ENCODE measurements around the gene TRIM71.

GRCh38 chr3:32815841-32816438 is 1.9 kb upstream of the TRIM71 start:
- TF ChIP-seq, protein P1, sequence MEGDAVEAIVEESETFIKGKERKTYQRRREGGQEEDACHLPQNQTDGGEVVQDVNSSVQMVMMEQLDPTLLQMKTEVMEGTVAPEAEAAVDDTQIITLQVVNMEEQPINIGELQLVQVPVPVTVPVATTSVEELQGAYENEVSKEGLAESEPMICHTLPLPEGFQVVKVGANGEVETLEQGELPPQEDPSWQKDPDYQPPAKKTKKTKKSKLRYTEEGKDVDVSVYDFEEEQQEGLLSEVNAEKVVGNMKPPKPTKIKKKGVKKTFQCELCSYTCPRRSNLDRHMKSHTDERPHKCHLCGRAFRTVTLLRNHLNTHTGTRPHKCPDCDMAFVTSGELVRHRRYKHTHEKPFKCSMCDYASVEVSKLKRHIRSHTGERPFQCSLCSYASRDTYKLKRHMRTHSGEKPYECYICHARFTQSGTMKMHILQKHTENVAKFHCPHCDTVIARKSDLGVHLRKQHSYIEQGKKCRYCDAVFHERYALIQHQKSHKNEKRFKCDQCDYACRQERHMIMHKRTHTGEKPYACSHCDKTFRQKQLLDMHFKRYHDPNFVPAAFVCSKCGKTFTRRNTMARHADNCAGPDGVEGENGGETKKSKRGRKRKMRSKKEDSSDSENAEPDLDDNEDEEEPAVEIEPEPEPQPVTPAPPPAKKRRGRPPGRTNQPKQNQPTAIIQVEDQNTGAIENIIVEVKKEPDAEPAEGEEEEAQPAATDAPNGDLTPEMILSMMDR (IDR thresholded peaks at IDR 0.05) = no peak
- TF ChIP-seq REST (IDR thresholded peaks at IDR 0.05; ENCODE audit: insufficient read depth in 1 of 2, low read depth in 2 of 2, low read length in 1 of 2) (no peak), POLR2AphosphoS5 (IDR thresholded peaks at IDR 0.05; ENCODE audit: low read depth, low read length) (no peak)

Data from Panc1 (cell line).